NCI-H748 (cell line): ENCODE data around the gene SETD1B.

Experiments used
- DNase-seq: peaks from one replicate; lab custom pipeline; 2025; ENCODE audit not compliant: unreplicated experiment; lab: John Stamatoyannopoulos, UW

SETD1B gene

GRCh38 chr12:121807642-121808347 lies 4.0 kb downstream of the SETD1B start:
- no peak for DNase-seq

GRCh38 chr12:121808623-121809022 lies 4.8 kb downstream of the SETD1B start:
- no peak for DNase-seq

GRCh38 chr12:121809712-121810116 lies 5.9 kb downstream of the SETD1B start:
- no peak for DNase-seq

- DNase-seq = no peak
Observed at GRCh38 chr12:121810234-121810817, 6.5 kb downstream of the SETD1B start.

GRCh38 chr12:121810833-121811433 lies 7.1 kb downstream of the SETD1B start:
- no peak for DNase-seq

- DNase-seq = peak; percentile 70
Observed at GRCh38 chr12:121811434-121812319, 7.9 kb downstream of the SETD1B start.

GRCh38 chr12:121812320-121812871 lies 8.6 kb downstream of the SETD1B start:
- DNase-seq = peak; percentile 53

GRCh38 chr12:121812921-121813896 lies 9.4 kb downstream of the SETD1B start:
- no peak for DNase-seq

- no peak for DNase-seq
Observed at GRCh38 chr12:121813951-121814350, 10.1 kb downstream of the SETD1B start.

GRCh38 chr12:121814429-121815119 lies 10.8 kb downstream of the SETD1B start:
- no peak for DNase-seq

- DNase-seq = no peak
Observed at GRCh38 chr12:121815263-121815662, 11.5 kb downstream of the SETD1B start.

GRCh38 chr12:121816925-121817647 lies 13.3 kb downstream of the SETD1B start:
- no peak for DNase-seq

- DNase-seq = no peak
Observed at GRCh38 chr12:121817648-121818043, 13.8 kb downstream of the SETD1B start.

GRCh38 chr12:121819212-121819949 lies 15.6 kb downstream of the SETD1B start:
- no peak for DNase-seq

GRCh38 chr12:121820056-121820455 lies 16.2 kb downstream of the SETD1B start:
- DNase-seq = no peak

GRCh38 chr12:121822393-121823100 lies 18.7 kb downstream of the SETD1B start:
- no peak for DNase-seq

GRCh38 chr12:121823101-121823726 lies 19.4 kb downstream of the SETD1B start:
- DNase-seq = no peak
